Ishikawa (cell line): ENCODE measurements around the gene NSUN3.

Source experiments
- CEBPB ChIP-seq: IDR thresholded peaks from 2 replicates; pipeline ENCODE4 v1.6.1; 2012
- EP300 ChIP-seq: IDR thresholded peaks from 2 replicates; pipeline ENCODE4 v1.6.1; 2012; ENCODE audit warnings: borderline replicate concordance
- MAX ChIP-seq: IDR thresholded peaks from 2 replicates; pipeline ENCODE4 v1.6.1; 2012
- RAD21 ChIP-seq: IDR thresholded peaks from 2 replicates; pipeline ENCODE4 v1.6.1; 2012; ENCODE audit warnings: low read depth
- REST ChIP-seq: IDR thresholded peaks from 2 replicates; pipeline ENCODE4 v1.6.1; 2012; ENCODE audit warnings: low read depth, mild to moderate bottlenecking
- TAF1 ChIP-seq: IDR thresholded peaks from 2 replicates; pipeline ENCODE4 v1.6.1; 2012; ENCODE audit warnings: low read depth, mild to moderate bottlenecking
- TEAD4 ChIP-seq: IDR thresholded peaks from 2 replicates; pipeline ENCODE4 v1.6.1; 2012
- USF1 ChIP-seq: IDR thresholded peaks from 2 replicates; pipeline ENCODE4 v1.6.1; 2012

- TF ChIP-seq MAX = no peak
- no peak for TF ChIP-seq EP300
- no peak for TF ChIP-seq CEBPB
- TF ChIP-seq RAD21 = no peak
- no peak for TF ChIP-seq REST
- TF ChIP-seq TAF1 = no peak
- no peak for TF ChIP-seq USF1
- TF ChIP-seq TEAD4 = no peak
Measured at GRCh38 chr3:94150113-94150512, 87.3 kb downstream of the NSUN3 start.
